CD4-positive, alpha-beta T cell treated with Interleukin-4 for 1 hour (primary cell): ENCODE data around the gene DOCK8.

Experiments used
- DNase-seq, 2 donors: peaks; one replicate each; pipeline ENCODE4 v3.0.0-alpha.2; 2020 to 2022

The DOCK8 gene

DNA sequence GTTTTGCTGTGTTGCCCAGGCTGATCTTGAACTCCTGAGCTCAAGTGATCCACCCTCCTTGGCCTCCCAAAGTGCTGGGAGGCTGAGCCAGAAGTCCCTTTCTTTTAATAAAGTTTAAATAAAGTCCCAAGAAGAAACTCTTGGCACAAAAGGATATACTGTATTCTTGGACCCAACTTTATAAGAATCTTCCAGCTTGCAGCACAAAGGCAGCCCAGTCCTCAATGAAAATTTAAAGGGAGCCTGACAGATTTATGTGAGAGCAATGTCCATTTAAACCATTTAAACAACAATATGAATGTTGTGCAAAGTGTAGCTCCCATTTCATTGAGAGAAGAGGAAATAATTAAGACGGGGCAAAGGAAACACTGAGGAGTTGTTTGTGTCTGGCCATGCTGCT, 217.0 kb downstream of the DOCK8 start:
- no peak for DNase-seq

DNA sequence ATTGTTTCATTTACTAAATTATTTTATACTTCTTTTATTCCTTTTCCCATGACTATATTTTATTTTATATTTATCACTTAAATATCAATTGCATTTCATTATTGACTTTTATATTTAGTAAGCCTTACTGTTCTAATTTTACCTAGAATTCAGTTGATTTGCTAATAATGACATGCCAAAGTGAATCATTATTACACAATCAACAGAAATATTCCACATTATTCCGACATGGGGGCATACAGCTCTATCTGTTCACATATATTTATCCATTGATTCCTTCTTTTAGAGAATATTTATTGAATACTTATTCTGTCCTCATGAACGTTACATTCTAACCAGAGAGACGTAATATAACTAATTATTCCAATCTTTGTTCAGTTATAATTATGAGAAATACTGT, 221.8 kb downstream of the DOCK8 start:
- DNase-seq = no peak

DNA sequence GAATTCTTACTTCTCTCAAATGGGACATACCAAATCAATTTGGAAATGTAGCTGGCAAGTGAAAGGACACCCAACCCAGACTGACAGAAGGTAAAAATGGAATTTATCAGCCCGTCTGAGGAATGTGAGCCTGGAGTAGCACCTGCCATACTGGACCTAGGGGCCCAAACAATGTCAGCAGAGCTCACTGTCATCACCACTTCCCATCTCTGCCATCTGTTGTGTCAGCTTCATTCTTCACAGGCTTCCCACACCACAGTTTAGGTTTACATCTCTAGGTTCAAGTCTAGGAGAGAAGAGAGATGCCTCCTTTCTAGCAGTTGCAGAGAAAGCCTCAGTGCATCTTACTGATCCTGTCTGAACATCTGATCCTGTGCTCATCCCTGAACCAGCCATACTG, 222.4 kb downstream of the DOCK8 start:
- no peak for DNase-seq

DNA sequence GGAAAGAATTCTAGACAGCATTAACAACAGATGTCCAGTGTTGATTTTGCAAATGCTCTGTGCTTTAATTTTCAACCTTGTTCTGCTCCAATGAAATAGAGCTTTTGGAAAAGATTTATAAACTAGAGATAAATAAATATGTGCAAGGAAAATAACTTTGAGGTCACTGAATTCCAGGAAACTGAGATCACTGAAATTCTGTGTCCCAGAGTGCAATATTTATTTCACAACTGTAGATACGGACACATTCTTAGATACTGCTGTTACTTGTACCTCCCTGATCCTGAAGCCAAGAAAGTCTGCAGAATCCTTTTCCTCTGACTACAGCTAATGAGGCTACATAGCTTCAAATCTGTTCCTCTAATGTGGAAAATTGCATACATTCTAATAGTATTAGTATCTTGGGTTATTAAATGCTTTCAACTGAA, 222.9 kb downstream of the DOCK8 start:
- no peak for DNase-seq

DNA sequence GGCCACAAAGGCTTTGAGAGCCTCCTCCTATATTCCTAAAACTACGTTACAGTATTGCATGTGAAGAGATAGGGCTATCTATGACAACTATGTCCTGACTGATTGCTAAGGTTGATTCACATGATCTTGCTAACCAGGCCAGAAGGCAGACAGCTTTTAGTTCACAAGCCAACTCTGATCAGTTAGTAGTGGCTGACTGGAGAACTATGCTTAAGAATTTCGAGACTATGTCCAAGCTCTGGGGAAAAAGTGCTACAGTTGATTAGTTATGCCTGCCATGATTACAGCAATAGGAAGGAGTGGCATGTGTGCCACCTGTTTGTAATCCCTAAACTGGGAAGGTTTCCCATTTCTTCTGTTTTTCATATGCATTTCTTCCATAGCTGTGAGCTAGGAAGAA, 223.4 kb downstream of the DOCK8 start:
- DNase-seq = no peak

- DNase-seq = no peak
Measured at GRCh38 chr9:438961-439768, 224.5 kb downstream of the DOCK8 start.

- no peak for DNase-seq
Measured at GRCh38 chr9:441126-441525, 226.5 kb downstream of the DOCK8 start.

DNA sequence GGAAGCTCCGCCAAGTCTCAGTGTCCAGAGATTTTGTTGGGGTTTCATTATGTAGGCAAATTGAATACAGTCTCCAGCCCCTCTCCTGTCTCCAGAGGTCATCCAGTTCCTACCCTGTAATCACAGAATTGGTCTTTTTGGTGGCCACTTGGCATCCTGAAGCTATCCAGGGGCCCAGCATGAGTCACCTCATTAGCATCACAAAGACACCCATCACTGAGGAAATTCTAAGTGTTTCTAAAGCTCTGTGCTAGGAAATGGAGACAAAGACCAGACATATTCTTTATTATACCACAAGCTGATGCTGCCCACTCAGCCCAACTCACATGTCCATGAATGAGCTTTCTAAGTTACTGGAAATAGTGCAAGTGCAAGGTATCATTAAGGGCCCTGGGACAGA, 229.9 kb downstream of the DOCK8 start:
- DNase-seq = no peak

- no peak for DNase-seq
Measured at GRCh38 chr9:445033-445432, 230.4 kb downstream of the DOCK8 start.

DNA sequence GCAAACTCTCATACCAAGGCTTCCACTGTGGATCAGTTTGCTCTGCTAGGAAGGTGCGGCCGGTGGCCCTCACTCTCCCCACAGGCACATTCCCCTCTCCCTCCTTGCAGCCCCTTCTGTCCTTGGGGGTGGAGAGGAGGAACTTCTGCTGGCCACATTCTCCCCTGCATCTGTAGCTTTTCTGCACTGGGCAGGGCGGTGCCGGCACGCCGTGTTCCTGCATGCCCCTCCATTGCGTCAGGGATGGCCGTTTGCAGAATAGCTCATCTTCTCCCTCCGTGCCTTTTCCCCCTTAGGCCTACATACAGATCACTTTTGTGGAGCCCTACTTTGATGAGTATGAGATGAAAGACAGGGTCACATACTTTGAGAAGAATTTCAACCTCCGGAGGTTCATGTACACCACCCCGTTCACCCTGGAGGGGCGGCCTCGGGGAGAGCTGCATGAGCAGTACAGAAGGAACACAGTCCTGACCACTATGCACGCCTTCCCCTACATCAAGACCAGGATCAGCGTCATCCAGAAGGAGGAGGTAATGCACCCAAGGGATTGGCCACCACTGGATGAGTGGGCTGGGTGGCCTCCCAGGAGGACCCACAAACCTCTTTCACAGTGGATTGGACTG, 231.5 kb downstream of the DOCK8 start:
- DNase-seq = no peak

DNA sequence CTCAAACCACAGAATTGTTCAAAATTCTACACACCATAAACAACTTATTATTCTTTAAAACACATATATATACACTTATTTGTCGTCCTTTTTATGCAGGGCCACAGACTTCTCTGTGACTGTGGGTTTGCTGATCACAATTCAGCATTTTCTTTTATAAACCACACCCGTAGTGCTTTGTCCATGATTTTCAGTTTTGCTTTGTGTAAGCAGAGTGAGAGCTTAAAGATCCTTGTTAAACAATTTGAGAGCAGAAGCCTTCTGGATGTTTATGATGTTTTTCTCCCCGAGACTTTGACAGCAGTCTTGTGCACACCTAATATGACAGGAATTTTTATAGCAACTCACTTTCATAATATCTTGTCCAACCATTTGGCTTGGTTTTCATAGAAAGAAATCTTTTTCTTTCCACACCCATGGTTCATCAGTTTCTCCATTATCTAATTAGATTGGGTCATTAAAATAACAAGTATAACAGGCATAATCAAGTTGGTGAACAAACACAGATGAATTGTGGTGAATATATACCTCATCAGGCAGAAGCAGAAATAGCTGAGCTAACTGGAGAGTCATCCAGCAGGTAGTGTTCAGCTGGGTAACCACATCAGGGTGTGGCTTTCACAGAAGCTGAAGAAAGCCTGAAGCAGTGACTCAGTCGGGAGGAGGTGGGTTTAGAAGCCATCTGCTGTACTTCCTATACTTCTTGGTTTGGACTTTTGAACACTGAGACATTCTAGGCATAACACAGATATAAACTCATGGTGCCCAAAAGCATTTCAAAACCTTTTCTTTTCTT, 232.8 kb downstream of the DOCK8 start:
- peak; percentile 58 to 72 for DNase-seq

- DNase-seq = no peak
Measured at GRCh38 chr9:450057-450456, 235.4 kb downstream of the DOCK8 start.

GRCh38 chr9:450561-450960, 235.9 kb downstream of the DOCK8 start:
- DNase-seq = no peak

- no peak for DNase-seq
Measured at GRCh38 chr9:453832-454231, 239.2 kb downstream of the DOCK8 start.

GRCh38 chr9:456365-456764, 241.7 kb downstream of the DOCK8 start:
- no peak for DNase-seq

DNA sequence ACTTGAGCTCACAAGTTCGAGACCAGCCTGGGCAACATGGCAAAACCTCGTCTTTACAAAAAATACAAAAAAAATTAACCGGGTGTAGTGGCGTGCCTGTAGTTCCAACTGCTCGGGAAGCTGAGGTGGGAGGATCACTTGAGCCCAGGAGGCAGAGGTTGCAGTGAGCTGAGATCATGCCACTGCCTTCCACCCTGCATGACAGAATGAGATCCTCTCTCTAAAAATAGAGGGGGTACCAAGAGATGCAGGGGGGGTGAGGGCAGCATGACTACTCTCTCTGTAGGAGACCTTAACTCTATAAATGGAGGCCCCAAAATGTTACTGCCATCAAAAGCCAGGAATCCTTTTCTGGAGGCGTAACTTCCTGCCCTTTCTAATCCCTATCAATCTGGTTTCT, 243.9 kb downstream of the DOCK8 start:
- no peak for DNase-seq

GRCh38 chr9:459491-460444, 245.1 kb downstream of the DOCK8 start:
- DNase-seq = peak in 1 of 2 donors; percentile 31

- DNase-seq = no peak
Measured at GRCh38 chr9:462121-462520, 247.5 kb downstream of the DOCK8 start.

GRCh38 chr9:462606-463005, 247.9 kb downstream of the DOCK8 start:
- DNase-seq = no peak

DNA sequence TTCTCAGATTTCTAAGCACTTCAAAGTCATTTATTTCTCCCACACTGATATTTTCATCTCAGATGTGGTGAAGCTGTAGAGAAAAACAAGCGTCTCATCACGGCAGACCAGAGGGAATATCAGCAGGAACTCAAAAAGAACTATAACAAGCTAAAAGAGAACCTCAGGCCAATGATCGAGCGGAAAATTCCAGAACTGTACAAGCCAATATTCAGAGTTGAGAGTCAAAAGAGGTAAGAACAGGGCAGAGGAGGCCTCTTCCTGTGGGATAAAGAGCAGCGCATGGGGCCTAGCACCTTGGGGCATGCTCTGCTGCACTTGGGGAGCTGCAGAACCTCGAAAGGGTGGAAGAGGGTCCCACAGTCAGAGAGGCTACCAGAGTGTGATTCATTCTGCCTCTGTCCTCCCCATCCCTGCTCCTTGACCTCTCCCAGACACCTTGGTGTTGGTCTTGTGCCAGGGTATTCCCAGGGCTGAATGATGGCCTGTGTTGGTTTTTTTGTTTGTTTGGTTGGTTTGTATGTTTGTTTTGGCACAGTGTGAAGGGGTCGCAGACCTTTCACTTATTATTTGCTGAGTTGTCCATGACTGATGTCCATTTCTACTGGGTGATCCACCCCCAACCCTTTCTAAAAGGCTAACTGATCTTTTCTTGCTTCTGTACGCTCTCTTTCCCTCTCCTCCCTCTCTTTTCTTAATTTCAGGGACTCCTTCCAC, 248.9 kb downstream of the DOCK8 start:
- no peak for DNase-seq

DNA sequence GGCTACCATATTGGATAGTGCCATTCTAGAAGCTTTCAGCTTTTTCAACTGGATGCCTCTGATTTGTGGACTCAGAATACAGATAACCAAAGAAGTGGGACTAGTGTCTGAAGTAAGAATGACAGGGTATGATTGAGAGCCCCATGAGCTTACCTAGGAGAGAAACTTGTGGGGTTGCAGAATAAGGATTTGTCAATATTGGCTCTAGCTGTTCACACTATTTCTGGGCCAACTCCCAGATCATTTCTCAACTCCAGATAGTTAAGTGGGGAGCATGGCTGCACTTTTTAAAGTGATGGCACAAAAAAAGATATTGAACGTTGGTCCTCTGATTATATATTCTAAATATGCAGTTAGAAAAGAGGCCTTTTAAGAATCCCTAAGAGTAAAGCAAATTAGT, 252.1 kb downstream of the DOCK8 start:
- no peak for DNase-seq
